Measurements from ENCODE around the gene ATG13. TPM values are rescaled to one million over a fixed set of nuclear protein-coding genes. Genes with fewer than 3 reads are reported as not detected.
"Not testable (repeated sequence)": the region's sequence is repeated elsewhere in the genome, so short reads cannot be mapped to it uniquely, and the experiment has no call there.

The ATG13 gene
- total RNA-seq, 6 donors from 2014 or later = 54.9 to 122 (median 64.9) TPM

GRCh38 chr11:46711303-46711702 is 94.0 kb downstream of the ATG13 start:
- WGBS, 2 donors = 81 to 93% methylated on average over 5 of the region's 5 CpGs
- DNase-seq (no peak), ATAC-seq (ENCODE audit: low FRiP score in 2 of 2) (peak; percentile 21 to 34)
- no peaks in the 10 kb centered on the region for H3K9me3 ChIP-seq
- no peaks in the 10 kb centered on the region for H3K27me3 ChIP-seq
- H3K4me1 ChIP-seq = no peaks in the 10 kb centered on the region
- H3K36me3 ChIP-seq = peaks cover 0 to 18% (median 12%) of the 10 kb centered on the region in 4 donors
- H3K27ac ChIP-seq = peak overlapping the region in 3 of 4 donors; percentile 55 to 70 (median 66)
- TF ChIP-seq POLR2AphosphoS5 (IDR thresholded peaks at IDR 0.05) (no peak), POLR2A (IDR thresholded peaks at IDR 0.05) (no peak), CTCF (IDR thresholded peaks at IDR 0.05) (no peak), EP300 (IDR thresholded peaks at IDR 0.05) (no peak)
- no peak overlapping the region for H3K4me3 ChIP-seq

GRCh38 chr11:46712874-46713576 is 95.7 kb downstream of the ATG13 start:
- no peaks in the 10 kb centered on the region for H3K9me3 ChIP-seq
- ATAC-seq (ENCODE audit: low FRiP score in 2 of 2) (no peak), DNase-seq (no peak)
- H3K4me1 ChIP-seq = peaks cover 0 to 2% (median 1%) of the 10 kb centered on the region in 4 donors
- TF ChIP-seq EP300 (IDR thresholded peaks at IDR 0.05) (no peak), POLR2A (IDR thresholded peaks at IDR 0.05) (no peak), POLR2AphosphoS5 (IDR thresholded peaks at IDR 0.05) (no peak), CTCF (IDR thresholded peaks at IDR 0.05) (no peak)
- H3K36me3 ChIP-seq = peaks cover 0 to 1% (median 0%) of the 10 kb centered on the region in 4 donors
- H3K27me3 ChIP-seq = no peaks in the 10 kb centered on the region
- H3K4me3 ChIP-seq = no peak overlapping the region
- 94 to 96% methylated on average over 7 of the region's 7 CpGs for WGBS, 2 donors
- no peak overlapping the region for H3K27ac ChIP-seq

GRCh38 chr11:46717825-46718154 is 100.4 kb downstream of the ATG13 start:
- ATAC-seq (ENCODE audit: low FRiP score in 2 of 2); H3K36me3 ChIP-seq; H3K4me3 ChIP-seq; H3K9me3 ChIP-seq; DNase-seq; H3K27me3 ChIP-seq; H3K4me1 ChIP-seq; H3K27ac ChIP-seq: not testable (repeated sequence)
- WGBS, 2 donors = 92 to 94% methylated on average over 2 of the region's 2 CpGs

GRCh38 chr11:46718155-46719019 is 101.0 kb downstream of the ATG13 start:
- peaks cover 2 to 6% (median 5%) of the 10 kb centered on the region in 4 donors for H3K4me1 ChIP-seq
- no peaks in the 10 kb centered on the region for H3K27me3 ChIP-seq
- H3K4me3 ChIP-seq = no peak overlapping the region
- H3K27ac ChIP-seq = no peak overlapping the region
- H3K36me3 ChIP-seq = no peaks in the 10 kb centered on the region
- DNase-seq = no peak
- TF ChIP-seq POLR2A (IDR thresholded peaks at IDR 0.05) = no peak
- TF ChIP-seq POLR2AphosphoS5 (IDR thresholded peaks at IDR 0.05) = no peak
- no peak for TF ChIP-seq EP300 (IDR thresholded peaks at IDR 0.05)
- TF ChIP-seq CTCF (IDR thresholded peaks at IDR 0.05) = no peak
- peak in 1 of 2 donors; percentile 56 for ATAC-seq (ENCODE audit: low FRiP score in 2 of 2)
- no peaks in the 10 kb centered on the region for H3K9me3 ChIP-seq
- 68 to 74% methylated on average over 9 to 11 of the region's 11 CpGs for WGBS, 2 donors

- no peaks in the 10 kb centered on the region for H3K9me3 ChIP-seq
- H3K27me3 ChIP-seq = no peaks in the 10 kb centered on the region
- H3K4me1 ChIP-seq = peaks cover 2 to 6% (median 5%) of the 10 kb centered on the region in 4 donors
- DNase-seq = no peak
- H3K4me3 ChIP-seq = no peak within 1 kb of the TSS
- 95 to 96% methylated on average over 7 of the region's 7 CpGs for WGBS, 2 donors
- TF ChIP-seq EP300 (IDR thresholded peaks at IDR 0.05) = no peak
- TF ChIP-seq POLR2A (IDR thresholded peaks at IDR 0.05) = no peak
- TF ChIP-seq CTCF (IDR thresholded peaks at IDR 0.05) = no peak
- no peak for TF ChIP-seq POLR2AphosphoS5 (IDR thresholded peaks at IDR 0.05)
- no peaks in the 10 kb centered on the region for H3K36me3 ChIP-seq
- peak in 1 of 2 donors; percentile 58 for ATAC-seq (ENCODE audit: low FRiP score in 2 of 2)
- H3K27ac ChIP-seq = no peak within 1 kb of the TSS
Observed at GRCh38 chr11:46719048-46719542, 101.7 kb downstream of the ATG13 start, which contains the start of gene F2. Gene F2 (plus strand): TSS chr11:46719213. CDS start chr11:46719236, 23 bp downstream.
